ENCODE measurements around the gene ZNF740. TPM values are rescaled to one million over a fixed set of nuclear protein-coding genes. Genes with fewer than 3 reads are reported as not detected.

ZNF740 gene
- total RNA-seq, 1 donor from 2014 or later = 67.2 TPM

DNA sequence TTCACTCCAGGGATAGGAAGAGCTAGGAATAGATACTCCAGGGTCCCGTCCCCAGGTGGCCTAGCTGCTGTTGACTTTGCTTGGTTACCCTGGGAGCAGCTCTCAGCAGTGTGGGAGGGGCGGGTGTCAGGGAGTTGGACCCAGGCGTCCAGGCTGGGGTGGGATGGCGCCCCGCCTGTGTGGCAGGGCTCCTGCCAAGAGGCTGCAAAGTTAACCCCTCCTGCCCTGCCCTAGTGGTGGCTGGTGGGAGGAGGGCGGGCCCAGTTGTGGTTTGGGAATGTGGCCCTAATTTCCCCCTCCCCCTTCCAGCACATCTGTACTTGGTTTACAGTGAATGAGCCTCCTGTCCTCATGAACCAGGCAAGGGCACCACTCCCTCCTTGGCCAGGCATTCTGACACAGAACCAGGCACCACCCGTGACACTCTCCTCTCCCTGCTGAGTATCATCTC lies 53.2 kb downstream of the ZNF740 start:
- CTCF ChIA-PET = interaction anchor here (1.4 kb wide), 1 partner anchor 34 kb away, joined by 4 read pairs; the partner anchor contains the start of gene ESPL1
- no peak for TF ChIP-seq CTCF (IDR thresholded peaks at IDR 0.05)
- ATAC-seq (ENCODE audit: low read depth) (no peak), DNase-seq (no peak)
- Mint-ChIP-seq H3K27me3 (peaks cover 2% of the 10 kb centered on the region), H3K4me1 (peaks cover 41% of the 10 kb centered on the region), H3K27ac (no peak overlapping the region), H3K36me3 (ENCODE audit: low read depth) (no peaks in the 10 kb centered on the region), H3K9me3 (no peaks in the 10 kb centered on the region), H3K4me3 (no peak overlapping the region)
- intact Hi-C loops (cut with micrococcal nuclease) = loop anchor here (2.0 kb wide), 1 partner anchor 23 kb away; no protein-coding TSS in a partner anchor
- POLR2A ChIA-PET = interaction anchor here (1.9 kb wide), 1 partner anchor 34 kb away, joined by 5 read pairs; the partner anchor contains the start of gene ESPL1

- POLR2A ChIA-PET = interaction anchor here (1.9 kb wide), 1 partner anchor 33 kb away, joined by 5 read pairs; the partner anchor contains the start of gene ESPL1
- no peak for ATAC-seq (ENCODE audit: low read depth)
- no peak for DNase-seq
- H3K27me3 Mint-ChIP-seq = peaks cover 2% of the 10 kb centered on the region
- H3K4me1 Mint-ChIP-seq = peaks cover 41% of the 10 kb centered on the region
- TF ChIP-seq CTCF (IDR thresholded peaks at IDR 0.05) = no peak
- CTCF ChIA-PET = interaction anchor here (1.4 kb wide), 1 partner anchor 21 kb away, joined by 3 read pairs; no protein-coding TSS in a partner anchor
- no peaks in the 10 kb centered on the region for H3K9me3 Mint-ChIP-seq
- no peaks in the 10 kb centered on the region for H3K36me3 Mint-ChIP-seq (ENCODE audit: low read depth)
- H3K4me3 Mint-ChIP-seq = no peak overlapping the region
- intact Hi-C loops (cut with micrococcal nuclease) = no loop called here
- H3K27ac Mint-ChIP-seq = no peak overlapping the region
These were observed 53.9 kb downstream of the ZNF740 start for GRCh38 chr12:53234271-53234914.

GRCh38 chr12:53235164-53235563 lies 54.6 kb downstream of the ZNF740 start:
- ATAC-seq (ENCODE audit: low read depth) (no peak), DNase-seq (no peak)
- ChIA-PET POLR2A (interaction anchor here (0.7 to 1.9 kb wide), 2 partner anchors 24 to 32 kb away, joined by 3 to 5 read pairs; partner anchors contain the start of gene ESPL1), CTCF (interaction anchor here (1.4 kb wide), 1 partner anchor 21 kb away, joined by 3 read pairs; no protein-coding TSS in a partner anchor)
- no peaks in the 10 kb centered on the region for H3K9me3 Mint-ChIP-seq
- intact Hi-C loops (cut with micrococcal nuclease) = no loop called here
- peaks cover 45% of the 10 kb centered on the region for H3K4me1 Mint-ChIP-seq
- H3K27ac Mint-ChIP-seq = no peak overlapping the region
- no peaks in the 10 kb centered on the region for H3K36me3 Mint-ChIP-seq (ENCODE audit: low read depth)
- H3K4me3 Mint-ChIP-seq = no peak overlapping the region
- TF ChIP-seq CTCF (IDR thresholded peaks at IDR 0.05) = no peak
- H3K27me3 Mint-ChIP-seq = peaks cover 2% of the 10 kb centered on the region

- intact Hi-C loops (cut with micrococcal nuclease) = no loop called here
- TF ChIP-seq CTCF (IDR thresholded peaks at IDR 0.05) = no peak
- peaks cover 49% of the 10 kb centered on the region for H3K4me1 Mint-ChIP-seq
- no peaks in the 10 kb centered on the region for H3K9me3 Mint-ChIP-seq
- H3K4me3 Mint-ChIP-seq = no peak overlapping the region
- peaks cover 2% of the 10 kb centered on the region for H3K27me3 Mint-ChIP-seq
- ChIA-PET POLR2A (interaction anchor here (0.7 to 1.4 kb wide), 5 partner anchors 14 to 45 kb away, joined by 3 to 4 read pairs (median 3); no protein-coding TSS in a partner anchor), CTCF (interaction anchor here (1.4 kb wide), 1 partner anchor 22 kb away, joined by 3 read pairs; no protein-coding TSS in a partner anchor)
- ATAC-seq (ENCODE audit: low read depth) (no peak), DNase-seq (no peak)
- H3K27ac Mint-ChIP-seq = no peak overlapping the region
- H3K36me3 Mint-ChIP-seq (ENCODE audit: low read depth) = no peaks in the 10 kb centered on the region
These were observed 55.4 kb downstream of the ZNF740 start for GRCh38 chr12:53235742-53236442.

Data from activated B cell treated with CpG ODN at 0.5 μM for 24 hours (primary cell).